HEK293T (cell line): Measurements from ENCODE around the gene PEAK1.

ENCODE experiments used
- CTCF ChIA-PET: fragments of 350-600 bp; formaldehyde crosslinking; extraction: SDS; loops from one replicate; lab custom pipeline; 2021; ENCODE audit warnings: antibody characterized with exemption, inconsistent platforms; lab: Yijun Ruan, JAX
- POLR2A ChIA-PET: fragments of 350-600 bp; formaldehyde crosslinking; extraction: SDS; loops from one replicate; lab custom pipeline; 2020; ENCODE audit warnings: antibody characterized with exemption, inconsistent platforms; lab: Yijun Ruan, JAX
- DNase-seq: peaks from one replicate; pipeline ENCODE4 v3.0.0; 2012; ENCODE audit warnings: mixed read lengths; ENCODE audit errors: extremely low spot score
- ARNT ChIP-seq: fragments of 450-650 bp; IDR thresholded peaks from 2 replicates; pipeline ENCODE4 v1.6.1; 2017; ENCODE audit warnings: mild to moderate bottlenecking
- BHLHE40 ChIP-seq: fragments of 450-650 bp; IDR thresholded peaks from 2 replicates; pipeline ENCODE4 v1.6.1; 2016; ENCODE audit warnings: mild to moderate bottlenecking, moderate library complexity, borderline replicate concordance
- CTBP1 ChIP-seq: fragments of 450-650 bp; IDR thresholded peaks from 2 replicates; pipeline ENCODE4 v1.6.1; 2016; ENCODE audit warnings: borderline replicate concordance
- ELF4 ChIP-seq: fragments of 450-650 bp; IDR thresholded peaks from 2 replicates; pipeline ENCODE4 v1.6.1; 2017; ENCODE audit warnings: antibody characterized with exemption
- FOXA1 ChIP-seq: fragments of 450-650 bp; IDR thresholded peaks from 2 replicates; pipeline ENCODE4 v1.6.1; 2016; ENCODE audit warnings: mild to moderate bottlenecking
- FOXK2 ChIP-seq: fragments of 450-650 bp; IDR thresholded peaks from 2 replicates; pipeline ENCODE4 v1.6.1; 2016; ENCODE audit warnings: mild to moderate bottlenecking
- FOXM1 ChIP-seq: fragments of 450-650 bp; IDR thresholded peaks from 2 replicates; pipeline ENCODE4 v1.6.1; 2017; ENCODE audit warnings: mild to moderate bottlenecking, borderline replicate concordance
- HDGF ChIP-seq: fragments of 450-650 bp; IDR thresholded peaks from 2 replicates; pipeline ENCODE4 v1.6.1; 2017; ENCODE audit warnings: antibody characterized with exemption, borderline replicate concordance
- L3MBTL2 ChIP-seq: fragments of 450-650 bp; conservative IDR thresholded peaks from 2 replicates; pipeline ENCODE4 v1.6.1; 2016; ENCODE audit warnings: mild to moderate bottlenecking
- LEF1 ChIP-seq: fragments of 450-650 bp; IDR thresholded peaks from 2 replicates; pipeline ENCODE4 v1.6.1; 2017; ENCODE audit warnings: mild to moderate bottlenecking, borderline replicate concordance
- NFRKB ChIP-seq: fragments of 450-650 bp; IDR thresholded peaks from 2 replicates; pipeline ENCODE4 v1.6.1; 2016; ENCODE audit warnings: mild to moderate bottlenecking, moderate library complexity
- PKNOX1 ChIP-seq: fragments of 450-650 bp; IDR thresholded peaks from 2 replicates; pipeline ENCODE4 v1.6.1; 2016
- SP1 ChIP-seq: fragments of 450-650 bp; IDR thresholded peaks from 2 replicates; pipeline ENCODE4 v1.6.1; 2017
- SUZ12 ChIP-seq: fragments of 450-650 bp; IDR thresholded peaks from 2 replicates; pipeline ENCODE4 v1.6.1; 2016; ENCODE audit warnings: mild to moderate bottlenecking
- TARDBP ChIP-seq: fragments of 450-650 bp; IDR thresholded peaks from 2 replicates; pipeline ENCODE4 v1.6.1; 2016
- ZNF384 ChIP-seq: fragments of 450-650 bp; IDR thresholded peaks from 2 replicates; pipeline ENCODE4 v1.6.1; 2016

Gene PEAK1

GRCh38 chr15:77076323-77076915 is 343.5 kb downstream of the PEAK1 start:
- ChIA-PET POLR2A (no interaction called here), CTCF (no interaction called here)
- TF ChIP-seq FOXK2 (no peak), SUZ12 (no peak), FOXA1 (no peak), ARNT (no peak), BHLHE40 (no peak)
- no peak for DNase-seq

- ChIA-PET POLR2A (no interaction called here), CTCF (no interaction called here)
- no peak for DNase-seq
- TF ChIP-seq PKNOX1, result no peak
These were observed 344.4 kb downstream of the PEAK1 start for GRCh38 chr15:77075528-77075927.

GRCh38 chr15:77074350-77074749 is 345.6 kb downstream of the PEAK1 start:
- ChIA-PET POLR2A (no interaction called here), CTCF (no interaction called here)
- DNase-seq, result no peak
- no peak for TF ChIP-seq FOXA1
- no peak for TF ChIP-seq HDGF
- TF ChIP-seq L3MBTL2, result no peak
- TF ChIP-seq SP1, result no peak
- no peak for TF ChIP-seq LEF1
- TF ChIP-seq TARDBP, result no peak
- TF ChIP-seq ELF4, result no peak
- TF ChIP-seq ZNF384, result no peak
- no peak for TF ChIP-seq NFRKB
- TF ChIP-seq FOXK2, result no peak
- no peak for TF ChIP-seq SUZ12
- TF ChIP-seq FOXM1, result no peak
- no peak for TF ChIP-seq ARNT
- no peak for TF ChIP-seq CTBP1

- DNase-seq, result no peak
- POLR2A ChIA-PET, result interaction anchor here (0.6 to 1.0 kb wide), 12 partner anchors 8 to 777 kb away, joined by 3 to 25 read pairs (median 3); no protein-coding TSS in a partner anchor
- TF ChIP-seq PKNOX1, result no peak
- TF ChIP-seq FOXM1, result no peak
- no peak for TF ChIP-seq L3MBTL2
- 0 out of 2 replicates have a peak, but pooled peaks have one; percentile 41 for TF ChIP-seq HDGF
- CTCF ChIA-PET, result no interaction called here
These were observed 348.3 kb downstream of the PEAK1 start for GRCh38 chr15:77071305-77072223.

- CTCF ChIA-PET, result no interaction called here
- POLR2A ChIA-PET, result interaction anchor here (0.6 to 1.0 kb wide), 12 partner anchors 9 to 778 kb away, joined by 3 to 25 read pairs (median 3); no protein-coding TSS in a partner anchor
- peak; percentile 97 for DNase-seq
- no peak for TF ChIP-seq SP1
- no peak for TF ChIP-seq NFRKB
- TF ChIP-seq CTBP1, result no peak
- TF ChIP-seq L3MBTL2, result no peak
- no peak for TF ChIP-seq ARNT
- no peak for TF ChIP-seq TARDBP
- TF ChIP-seq HDGF, result no peak
- TF ChIP-seq FOXA1, result no peak
- no peak for TF ChIP-seq SUZ12
- TF ChIP-seq ELF4, result no peak
- TF ChIP-seq FOXM1, result no peak
These were observed 349.2 kb downstream of the PEAK1 start, which contains the start of gene TSPAN3 for GRCh38 chr15:77070495-77071304. Gene TSPAN3 (minus strand): TSS chr15:77071109. CDS start chr15:77070954, 155 bp downstream.

- ChIA-PET POLR2A (interaction anchor here (1.5 kb wide), 1 partner anchor 9 kb away, joined by 4 read pairs; no protein-coding TSS in a partner anchor), CTCF (interaction anchor here (1.7 kb wide), 1 partner anchor 97 kb away, joined by 3 read pairs; no protein-coding TSS in a partner anchor)
- DNase-seq, result no peak
- TF ChIP-seq FOXA1 (no peak), ZNF384 (no peak), TARDBP (no peak), PKNOX1 (no peak), NFRKB (no peak), SP1 (no peak)
These were observed 349.8 kb downstream of the PEAK1 start for GRCh38 chr15:77070180-77070494.
